GM19324 (cell line): ENCODE results near the gene POLD1.

Source experiments
- ATAC-seq: cut with Tn5 transposase; IDR thresholded peaks from one replicate; pipeline ENCODE4 v1.9.1; 2021; ENCODE audit warnings: mild to moderate bottlenecking, moderate library complexity; ENCODE audit not compliant: unreplicated experiment, low FRiP score

Gene POLD1

DNA sequence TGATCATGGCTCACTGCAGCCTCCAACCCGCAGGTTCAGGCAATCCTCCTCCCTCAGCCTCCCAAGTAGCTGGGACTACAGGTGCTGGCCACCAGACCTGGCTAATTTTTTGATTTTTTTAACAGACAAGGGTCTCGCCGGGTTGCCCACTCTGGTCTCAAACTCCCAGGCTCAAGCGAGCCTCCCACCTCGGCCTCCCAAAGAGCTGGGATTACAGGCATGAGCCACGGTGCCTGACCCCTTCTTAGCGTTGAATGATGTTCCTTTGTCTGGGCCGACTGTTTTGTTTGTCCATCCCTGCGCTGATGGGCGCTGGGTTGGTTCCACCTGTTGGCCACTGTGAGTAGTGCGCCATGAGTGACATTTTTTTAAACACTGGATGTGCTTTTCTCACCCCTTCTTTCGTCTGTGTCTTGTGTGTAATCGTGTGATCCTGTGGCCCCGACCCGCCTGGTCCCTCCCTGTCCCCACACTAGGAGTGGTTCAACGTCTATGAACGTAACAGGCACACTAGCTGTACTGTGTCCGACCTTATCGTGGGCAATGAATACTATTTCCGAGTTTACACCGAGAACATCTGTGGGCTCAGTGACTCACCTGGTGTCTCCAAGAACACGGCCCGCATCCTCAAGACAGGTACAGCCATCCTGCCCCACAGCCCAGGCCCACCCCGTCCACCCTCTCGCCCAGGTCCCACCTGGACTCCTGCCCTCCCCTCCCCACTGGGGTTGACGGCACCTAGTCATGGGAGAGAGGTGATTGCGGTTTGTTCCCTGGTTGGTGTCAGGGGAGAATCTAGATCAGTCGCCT is 77.1 kb downstream of the POLD1 start:
- ATAC-seq, result no peak

DNA sequence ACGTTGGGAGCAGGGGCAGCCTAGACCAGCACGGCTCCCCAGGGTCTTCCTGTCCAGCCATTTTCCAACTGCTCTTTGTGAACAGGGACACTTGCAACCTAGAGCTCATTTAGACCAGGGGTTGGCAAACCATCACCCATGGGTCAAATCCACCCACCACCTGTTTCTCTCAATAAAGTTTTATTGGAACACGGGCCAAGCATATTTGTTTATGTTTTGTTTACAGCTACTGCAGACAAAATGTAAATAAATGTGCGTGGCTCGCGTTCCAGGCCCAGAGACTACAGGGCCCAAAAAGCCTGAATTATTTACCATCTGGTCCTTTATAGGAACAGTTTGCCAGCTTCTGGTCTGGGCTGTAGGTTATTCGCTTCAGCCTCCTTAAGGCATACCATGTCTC is 78.8 kb downstream of the POLD1 start:
- ATAC-seq, result no peak

DNA sequence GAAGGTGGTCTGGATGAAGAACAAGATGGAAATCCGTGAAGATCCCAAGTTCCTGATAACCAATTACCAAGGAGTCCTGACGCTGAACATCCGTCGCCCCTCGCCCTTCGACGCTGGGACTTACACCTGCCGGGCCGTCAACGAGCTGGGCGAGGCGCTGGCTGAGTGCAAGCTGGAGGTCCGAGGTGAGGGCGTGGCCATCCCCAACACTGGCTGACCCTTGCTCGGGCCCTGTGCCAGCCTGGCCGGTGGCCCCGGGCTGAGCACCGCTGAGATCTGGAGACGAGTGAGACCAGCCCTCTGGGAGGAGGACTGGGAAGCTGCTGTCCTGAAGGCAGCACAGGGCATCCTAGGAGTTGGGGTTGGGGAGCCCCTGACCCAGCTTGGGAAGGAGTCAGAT is 80.2 kb downstream of the POLD1 start:
- no peak for ATAC-seq

DNA sequence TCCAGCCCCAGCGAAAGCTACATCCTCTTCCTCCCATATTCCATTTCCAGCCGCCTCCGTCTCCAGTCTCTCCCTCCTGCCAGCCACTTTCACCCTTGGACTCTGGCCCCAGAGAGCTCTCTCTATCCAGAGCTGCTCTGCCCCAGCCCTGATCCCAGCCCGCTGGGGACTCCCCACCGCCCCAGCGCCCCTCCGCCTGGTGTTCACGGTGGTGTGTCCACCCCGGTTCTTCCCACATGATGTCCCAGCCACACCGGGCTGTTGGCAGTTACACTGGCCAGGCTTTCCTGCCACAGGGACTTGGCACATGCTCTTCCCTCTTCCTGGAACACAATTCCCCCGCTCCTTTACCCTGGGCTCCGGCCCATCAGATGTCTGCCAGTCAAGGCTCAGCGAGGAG is 80.9 kb downstream of the POLD1 start:
- ATAC-seq, result no peak

DNA sequence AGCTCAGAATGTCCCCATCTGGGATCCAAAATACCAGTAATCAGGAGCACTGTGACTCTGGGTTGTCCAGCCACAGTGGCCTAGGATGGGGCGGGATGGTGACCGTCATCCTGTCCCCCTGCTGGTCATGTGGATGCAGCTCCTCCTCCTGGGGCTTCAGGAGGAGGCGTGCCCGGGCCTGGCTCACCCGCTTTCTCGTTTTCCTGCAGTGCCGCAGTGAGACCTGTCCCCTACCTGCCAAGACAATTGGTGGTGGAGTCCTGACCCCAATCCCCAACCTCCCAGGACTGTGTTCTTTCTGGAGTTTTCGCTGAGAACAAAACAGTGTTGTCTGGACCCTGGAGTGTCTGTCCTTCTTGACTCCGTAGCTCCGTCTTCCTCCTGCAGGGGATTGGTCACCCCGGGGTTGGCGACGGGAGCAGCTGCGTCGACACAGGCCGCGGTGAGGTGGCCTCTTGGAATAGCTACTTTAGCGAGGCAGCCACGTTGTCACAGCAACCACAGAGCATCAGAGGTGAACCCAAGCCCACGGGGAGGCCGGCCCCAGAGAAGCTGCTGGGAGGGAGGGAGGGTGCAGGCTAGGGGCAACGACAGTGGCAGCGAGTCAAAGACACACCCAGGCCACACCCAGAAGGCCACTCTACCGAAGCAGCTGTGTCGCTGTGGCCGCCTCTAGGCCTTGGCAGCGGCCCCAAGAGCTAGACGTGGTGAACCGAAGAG is 82.0 kb downstream of the POLD1 start:
- no peak for ATAC-seq

DNA sequence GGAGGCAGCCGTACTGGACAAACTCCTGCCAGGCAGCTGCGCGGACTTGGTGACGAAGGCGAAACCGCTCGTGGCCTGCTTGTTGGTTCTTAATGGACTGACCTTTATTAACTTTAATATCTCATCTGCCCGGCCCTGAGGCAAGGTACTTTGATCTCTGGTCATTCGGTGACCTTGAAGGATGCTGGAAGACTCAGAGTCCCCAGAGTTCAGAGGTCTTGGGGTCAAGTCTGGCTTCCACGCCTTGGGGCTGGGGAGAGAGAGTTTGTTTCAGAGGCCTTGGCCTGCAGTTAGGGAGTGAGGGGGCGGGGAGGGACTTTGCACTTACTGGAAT is 82.5 kb downstream of the POLD1 start:
- no peak for ATAC-seq

DNA sequence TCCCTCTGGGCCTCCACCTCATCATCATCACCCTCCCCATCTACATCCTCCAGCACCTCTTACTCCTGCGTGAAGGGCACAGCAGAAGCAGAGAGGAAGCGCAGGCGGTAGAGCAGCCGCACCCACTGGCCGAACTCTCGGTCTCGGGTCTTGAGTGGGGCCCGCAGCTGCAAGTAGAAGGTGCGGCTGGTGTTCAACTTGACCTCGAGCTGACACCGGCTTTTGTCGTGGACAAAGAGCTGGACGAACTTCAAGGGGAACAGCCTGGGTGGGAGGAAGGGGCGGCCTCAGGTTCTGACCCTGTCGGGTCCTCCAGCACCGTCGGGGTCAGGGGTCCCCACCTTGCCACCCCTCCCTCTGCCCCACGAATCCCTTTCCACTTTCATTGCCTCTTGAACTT is 83.4 kb downstream of the POLD1 start:
- ATAC-seq, result no peak
